HCT116 (cell line): ENCODE results near the gene OR6C70. TPM values are rescaled to one million over a fixed set of nuclear protein-coding genes. Genes with fewer than 3 reads are reported as not detected.

ENCODE experiments used
- ATAC-seq: fragments of 200-7000 bp; cut with Tn5 transposase; 2 replicates; pipeline ENCODE4 v1.9.1; 2020; ENCODE audit warnings: mild to moderate bottlenecking, moderate library complexity
- BruUV-seq: library from RNA; stranded (reverse); fragments of 400-500 nt; replicated peaks from 2 replicates; lab custom pipeline; 2021; lab: Mats Ljungman, UMichigan
- CTCF ChIA-PET: fragments of 300-600 bp; sonication (Branson Sonifier 250); formaldehyde crosslinking; loops from one replicate; lab custom pipeline; 2021; ENCODE audit warnings: antibody characterized with exemption; lab: Charles Lee
- POLR2A ChIA-PET: fragments of 300-600, 350-600 bp; sonication (Branson Sonifier 250); formaldehyde crosslinking; loops from one replicate; lab custom pipeline; 2021; ENCODE audit warnings: antibody characterized with exemption; lab: Charles Lee
- RAD21 ChIA-PET, 2 experiments: fragments of 300-600 bp; sonication (Branson Sonifier 250); formaldehyde crosslinking; loops; one replicate each; lab custom pipeline; 2023; ENCODE audit warnings: low total read pairs in 2 of 2; ENCODE audit not compliant: uncharacterized antibody in 2 of 2, unreplicated experiment in 2 of 2, low non-redundant PET in 1 of 2; lab: Charles Lee
- DNase-seq: peaks from one replicate; pipeline ENCODE4 v3.0.0-alpha.2; 2010; ENCODE audit warnings: low read depth, low spot score
- H2AFZ ChIP-seq: fragments of 200-600 bp; shearing (Covaris generic), sonication (generic); 2 replicates; pipeline ENCODE4 v1.6.1; 2017; ENCODE audit warnings: low read depth, mixed run types, mixed read lengths, antibody characterized with exemption, low read length; ENCODE audit not compliant: poor library complexity, severe bottlenecking
- H3K27ac ChIP-seq: 2 replicates; pipeline ENCODE4 v1.5.1; 2012; ENCODE audit warnings: low read depth, low read length
- H3K27me3 ChIP-seq: fragments of 200-600 bp; sonication (generic); 2 replicates; pipeline ENCODE4 v1.6.1; 2016; ENCODE audit warnings: mixed run types, low read length, mixed read lengths; ENCODE audit not compliant: insufficient read depth
- H3K36me3 ChIP-seq, 2 experiments: fragments of 200-500 bp in 1 of 2; fragments of 200-600 bp in 1 of 2; sonication (Bioruptor generic) in 1 of 2; sonication (generic) in 1 of 2; 2 replicates each; pipeline versions ENCODE4 v1.5.1 to v1.6.1; 2014 to 2016; ENCODE audit warnings: low read length in 2 of 2, inconsistent platforms in 1 of 2, mixed read lengths in 1 of 2, mixed run types in 1 of 2; ENCODE audit not compliant: insufficient read depth in 2 of 2, control insufficient read depth in 1 of 2
- H3K4me1 ChIP-seq, 2 experiments: fragments of 200-600 bp in 1 of 2; sonication (generic) in 1 of 2; 2 replicates each; pipeline versions ENCODE4 v1.5.1 to v1.6.1; 2012 to 2017; ENCODE audit warnings: low read length in 2 of 2, inconsistent platforms in 1 of 2, mild to moderate bottlenecking in 1 of 2, mixed read lengths in 1 of 2, mixed run types in 1 of 2, moderate library complexity in 1 of 2; ENCODE audit not compliant: insufficient read depth in 2 of 2, control insufficient read depth in 1 of 2
- H3K4me2 ChIP-seq: fragments of 200-600 bp; sonication (generic); 2 replicates; pipeline ENCODE4 v1.6.1; 2017; ENCODE audit warnings: mixed run types, low read length, mixed read lengths
- H3K4me3 ChIP-seq, 2 experiments: fragments of 200-600 bp in 1 of 2; sonication (generic) in 1 of 2; replicated peaks in 1 of 2; 2 replicates each; pipeline ENCODE4 v1.5.1; 2011 to 2016; ENCODE audit warnings: low read length in 2 of 2, control low read depth in 1 of 2, low read depth in 1 of 2, mild to moderate bottlenecking in 1 of 2, mixed read lengths in 1 of 2, mixed run types in 1 of 2
- H3K79me2 ChIP-seq: fragments of 200-600 bp; sonication (generic); 2 replicates; pipeline ENCODE4 v1.6.1; 2017; ENCODE audit warnings: mild to moderate bottlenecking, mixed run types, low read length, moderate library complexity, mixed read lengths; ENCODE audit not compliant: insufficient read depth
- H3K9ac ChIP-seq: fragments of 200-600 bp; sonication (generic); 2 replicates; pipeline ENCODE4 v1.6.1; 2016; ENCODE audit warnings: low read length, mixed read lengths
- H3K9me2 ChIP-seq: fragments of 200-600 bp; sonication (generic), shearing (Covaris generic); 2 replicates; pipeline ENCODE4 v1.6.1; 2017; ENCODE audit warnings: mixed run types, mild to moderate bottlenecking, moderate library complexity; ENCODE audit not compliant: insufficient read depth
- H3K9me3 ChIP-seq, 2 experiments: fragments of 200-500 bp in 1 of 2; fragments of 200-600 bp in 1 of 2; sonication (Bioruptor generic) in 1 of 2; sonication (generic) in 1 of 2; 2 replicates each; pipeline ENCODE4 v1.6.1; 2014 to 2017; ENCODE audit warnings: low read length in 2 of 2, mixed read lengths in 2 of 2, inconsistent platforms in 1 of 2, low read depth in 1 of 2, mild to moderate bottlenecking in 1 of 2, mixed run types in 1 of 2, moderate library complexity in 1 of 2; ENCODE audit not compliant: control insufficient read depth in 1 of 2, insufficient read depth in 1 of 2
- H4K20me1 ChIP-seq: fragments of 200-600 bp; sonication (generic), shearing (Covaris generic); 2 replicates; pipeline ENCODE4 v1.6.1; 2017; ENCODE audit warnings: mixed run types, mild to moderate bottlenecking, moderate library complexity; ENCODE audit not compliant: insufficient read depth
- CEBPB ChIP-seq: IDR thresholded peaks from 2 replicates; pipeline ENCODE4 v1.6.1; 2012; ENCODE audit warnings: low read depth
- EZH2 ChIP-seq: fragments of 200-600 bp; sonication (generic); IDR thresholded peaks from 2 replicates; pipeline ENCODE4 v1.6.1; 2017; ENCODE audit warnings: antibody characterized with exemption, mixed run types
- EZH2phosphoT487 ChIP-seq: fragments of 200-600 bp; IDR thresholded peaks from 2 replicates; pipeline ENCODE4 v1.6.1; 2018; ENCODE audit warnings: antibody characterized with exemption, borderline replicate concordance
- RAD21 ChIP-seq: IDR thresholded peaks from 2 replicates; pipeline ENCODE4 v1.6.1; 2012; ENCODE audit warnings: low read depth, mild to moderate bottlenecking
- SIN3A ChIP-seq: IDR thresholded peaks from 2 replicates; pipeline ENCODE4 v1.6.1; 2012; ENCODE audit warnings: low read depth
- TCF7L2 ChIP-seq: IDR thresholded peaks from 2 replicates; pipeline ENCODE4 v1.7.0; 2011; ENCODE audit warnings: borderline replicate concordance, inconsistent platforms; ENCODE audit not compliant: insufficient read depth, insufficient read length; ENCODE audit errors: extremely low read depth
- YY1 ChIP-seq: IDR thresholded peaks from 2 replicates; pipeline ENCODE4 v1.6.1; 2011; ENCODE audit warnings: low read length, low read depth, moderate library complexity, mild to moderate bottlenecking; ENCODE audit not compliant: insufficient replicate concordance; ENCODE audit errors: extremely low read depth
- ZNF274 ChIP-seq: fragments of 200-500 bp; sonication (Bioruptor generic); IDR thresholded peaks from 2 replicates; pipeline ENCODE4 v1.6.1; 2014; ENCODE audit warnings: mild to moderate bottlenecking, low read depth, low read length, inconsistent platforms
- intact Hi-C: fragments of 100-400 bp; cut with micrococcal nuclease; formaldehyde crosslinking; loops from 2 replicates; pipeline ENCODE4 v1.10.0; 2022
- total RNA-seq: library from RNA; stranded (reverse); gene quantifications from one replicate; pipeline ENCODE4 v1.2.1, GENCODE V29; 2021; ENCODE audit not compliant: unreplicated experiment
- TF ChIP-seq, protein P1 (sequence below): IDR thresholded peaks from 2 replicates; pipeline ENCODE4 v1.6.1; 2012
- TF ChIP-seq, protein P2 (sequence below): IDR thresholded peaks from 2 replicates; pipeline ENCODE4 v1.6.1; 2011; ENCODE audit warnings: mild to moderate bottlenecking, low read length, moderate library complexity; ENCODE audit not compliant: insufficient replicate concordance; ENCODE audit errors: extremely low read depth
- TF ChIP-seq, protein P3 (sequence below), 3 experiments: fragments of 200-600 bp in 1 of 3; sonication (generic) in 1 of 3; IDR thresholded peaks in 2 of 3; conservative IDR thresholded peaks in 1 of 3; 2 replicates each; pipeline ENCODE4 v1.5.1; 2012 to 2017; ENCODE audit warnings: low read depth in 2 of 3, low read length in 2 of 3, antibody characterized with exemption in 1 of 3, borderline replicate concordance in 1 of 3, control low read depth in 1 of 3, mild to moderate bottlenecking in 1 of 3, mixed read lengths in 1 of 3, mixed run types in 1 of 3, moderate library complexity in 1 of 3; ENCODE audit not compliant: insufficient read depth in 1 of 3

Gene OR6C70
- total RNA-seq, 1 experiment from 2014 or later = not detected

DNA sequence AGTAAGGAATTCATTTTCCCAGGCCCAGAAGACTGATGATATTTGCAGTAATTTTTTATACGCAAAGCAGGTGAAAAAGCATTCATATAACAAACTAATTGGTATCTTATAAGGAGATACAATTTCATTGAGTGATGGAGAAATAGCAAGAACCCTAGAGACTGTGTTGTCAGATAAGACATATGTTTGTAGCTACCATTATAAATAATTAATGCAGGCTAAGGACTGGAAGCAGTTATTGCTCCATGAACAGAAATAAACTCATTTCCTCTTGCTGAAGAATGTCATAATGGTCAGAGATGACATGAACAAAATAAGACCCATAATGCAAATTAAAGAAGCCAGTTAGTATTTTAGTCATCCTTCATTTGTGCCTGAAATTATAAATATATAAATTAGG lies 24.6 kb downstream of the OR6C70 start:
- Histone ChIP-seq H3K27ac (no peak overlapping the region), H3K79me2 (no peaks in the 10 kb centered on the region), H3K36me3 (no peaks in the 10 kb centered on the region), H3K4me1 (no peaks in the 10 kb centered on the region), H3K9me2 (no peaks in the 10 kb centered on the region), H2AFZ (no peak overlapping the region), H3K4me2 (no peak overlapping the region), H3K9me3 (no peaks in the 10 kb centered on the region), H3K9ac (no peak overlapping the region), H4K20me1 (no peaks in the 10 kb centered on the region), H3K27me3 (peaks cover 15% of the 10 kb centered on the region; the same call in 1 of the 2 replicates), H3K4me3 (no peak overlapping the region)
- DNase-seq = no peak
- TF ChIP-seq ZNF274 = no peak
- ChIA-PET CTCF (no interaction called here), POLR2A (no interaction called here), RAD21 (no interaction called here)
- no TSS peak for BruUV-seq
- no peak for ATAC-seq
- intact Hi-C loops = no loop called here

DNA sequence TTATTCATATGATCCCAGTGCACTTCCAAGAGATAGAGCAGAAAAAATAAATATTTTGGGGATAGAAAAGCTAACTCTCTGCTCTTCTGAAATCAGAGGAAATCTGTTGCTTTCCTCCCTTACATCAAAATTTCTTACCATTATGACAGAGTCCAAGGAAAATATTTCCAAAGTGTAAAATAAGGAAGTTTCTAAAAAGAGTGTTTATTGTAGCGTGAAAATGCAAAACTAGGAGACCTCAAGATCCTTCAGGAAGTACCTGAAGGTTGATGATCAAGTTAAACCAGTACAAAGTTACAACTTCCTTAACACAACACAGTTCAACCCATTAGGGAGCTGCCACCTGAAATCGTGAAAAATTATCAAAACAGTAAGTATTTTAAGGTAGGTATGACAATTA lies 26.2 kb downstream of the OR6C70 start, which contains the start of gene OR6C2:
Gene OR6C2 (plus strand): TSS at position 301 of the 400 bp plus-strand sequence. CDS start 8,138 bp downstream, outside the sequence.
- intact Hi-C loops = no loop called here
- Histone ChIP-seq H3K4me1 (no peaks in the 10 kb centered on the region), H3K27ac (no peak within 1 kb of the TSS), H4K20me1 (no peaks in the 10 kb centered on the region), H2AFZ (no peak within 1 kb of the TSS), H3K9me3 (no peaks in the 10 kb centered on the region), H3K9ac (no peak within 1 kb of the TSS), H3K4me2 (no peak within 1 kb of the TSS), H3K9me2 (no peaks in the 10 kb centered on the region), H3K79me2 (no peaks in the 10 kb centered on the region), H3K4me3 (no peak within 1 kb of the TSS), H3K36me3 (no peaks in the 10 kb centered on the region), H3K27me3 (peaks cover 15% of the 10 kb centered on the region; the same call in 1 of the 2 replicates)
- RAD21 ChIA-PET = no interaction called here
- ATAC-seq (no peak), DNase-seq (no peak)
- no TSS peak for BruUV-seq
- POLR2A ChIA-PET = no interaction called here
- CTCF ChIA-PET = no interaction called here
- TF ChIP-seq TCF7L2 (no peak), RAD21 (no peak), CEBPB (no peak), EZH2phosphoT487 (no peak), SIN3A (no peak), YY1 (no peak), EZH2 (no peak), ZNF274 (no peak)
- TF ChIP-seq, protein P1, sequence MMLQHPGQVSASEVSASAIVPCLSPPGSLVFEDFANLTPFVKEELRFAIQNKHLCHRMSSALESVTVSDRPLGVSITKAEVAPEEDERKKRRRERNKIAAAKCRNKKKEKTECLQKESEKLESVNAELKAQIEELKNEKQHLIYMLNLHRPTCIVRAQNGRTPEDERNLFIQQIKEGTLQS = no peak
- TF ChIP-seq, protein P2, sequence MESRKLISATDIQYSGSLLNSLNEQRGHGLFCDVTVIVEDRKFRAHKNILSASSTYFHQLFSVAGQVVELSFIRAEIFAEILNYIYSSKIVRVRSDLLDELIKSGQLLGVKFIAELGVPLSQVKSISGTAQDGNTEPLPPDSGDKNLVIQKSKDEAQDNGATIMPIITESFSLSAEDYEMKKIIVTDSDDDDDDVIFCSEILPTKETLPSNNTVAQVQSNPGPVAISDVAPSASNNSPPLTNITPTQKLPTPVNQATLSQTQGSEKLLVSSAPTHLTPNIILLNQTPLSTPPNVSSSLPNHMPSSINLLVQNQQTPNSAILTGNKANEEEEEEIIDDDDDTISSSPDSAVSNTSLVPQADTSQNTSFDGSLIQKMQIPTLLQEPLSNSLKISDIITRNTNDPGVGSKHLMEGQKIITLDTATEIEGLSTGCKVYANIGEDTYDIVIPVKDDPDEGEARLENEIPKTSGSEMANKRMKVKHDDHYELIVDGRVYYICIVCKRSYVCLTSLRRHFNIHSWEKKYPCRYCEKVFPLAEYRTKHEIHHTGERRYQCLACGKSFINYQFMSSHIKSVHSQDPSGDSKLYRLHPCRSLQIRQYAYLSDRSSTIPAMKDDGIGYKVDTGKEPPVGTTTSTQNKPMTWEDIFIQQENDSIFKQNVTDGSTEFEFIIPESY = no peak
- TF ChIP-seq, protein P3, sequence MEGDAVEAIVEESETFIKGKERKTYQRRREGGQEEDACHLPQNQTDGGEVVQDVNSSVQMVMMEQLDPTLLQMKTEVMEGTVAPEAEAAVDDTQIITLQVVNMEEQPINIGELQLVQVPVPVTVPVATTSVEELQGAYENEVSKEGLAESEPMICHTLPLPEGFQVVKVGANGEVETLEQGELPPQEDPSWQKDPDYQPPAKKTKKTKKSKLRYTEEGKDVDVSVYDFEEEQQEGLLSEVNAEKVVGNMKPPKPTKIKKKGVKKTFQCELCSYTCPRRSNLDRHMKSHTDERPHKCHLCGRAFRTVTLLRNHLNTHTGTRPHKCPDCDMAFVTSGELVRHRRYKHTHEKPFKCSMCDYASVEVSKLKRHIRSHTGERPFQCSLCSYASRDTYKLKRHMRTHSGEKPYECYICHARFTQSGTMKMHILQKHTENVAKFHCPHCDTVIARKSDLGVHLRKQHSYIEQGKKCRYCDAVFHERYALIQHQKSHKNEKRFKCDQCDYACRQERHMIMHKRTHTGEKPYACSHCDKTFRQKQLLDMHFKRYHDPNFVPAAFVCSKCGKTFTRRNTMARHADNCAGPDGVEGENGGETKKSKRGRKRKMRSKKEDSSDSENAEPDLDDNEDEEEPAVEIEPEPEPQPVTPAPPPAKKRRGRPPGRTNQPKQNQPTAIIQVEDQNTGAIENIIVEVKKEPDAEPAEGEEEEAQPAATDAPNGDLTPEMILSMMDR (IDR thresholded peaks at IDR 0.05 in 2 of 3, conservative IDR thresholded peaks at IDR 0.05 in 1 of 3; ENCODE audit: borderline replicate concordance in 1 of 3, insufficient read depth in 1 of 3, low read depth in 2 of 3, low read length in 2 of 3) = no peak
